ELR (cell line): Measurements from ENCODE around the gene ALDH5A1.
"Not testable (repeated sequence)": the region's sequence is repeated elsewhere in the genome, so short reads cannot be mapped to it uniquely, and the experiment has no call there.

ENCODE experiments used
- DNase-seq: peaks from one replicate; pipeline ENCODE4 v3.0.0-alpha.2; 2015; ENCODE audit warnings: low read depth

ALDH5A1 gene

GRCh38 chr6:24486065-24486464, 8.7 kb upstream of the ALDH5A1 start:
- DNase-seq: no peak

GRCh38 chr6:24489470-24489869, 5.3 kb upstream of the ALDH5A1 start, which contains the start of gene GPLD1:
Gene GPLD1, minus strand, starts transcription at chr6:24489578. Its CDS starts 67 bp downstream, at chr6:24489511.
- DNase-seq: no peak

- DNase-seq: no peak
These were observed 4.9 kb upstream of the ALDH5A1 start for GRCh38 chr6:24489881-24490280.

- no peak for DNase-seq
These were observed 3.8 kb upstream of the ALDH5A1 start for GRCh38 chr6:24490948-24491347.

DNA sequence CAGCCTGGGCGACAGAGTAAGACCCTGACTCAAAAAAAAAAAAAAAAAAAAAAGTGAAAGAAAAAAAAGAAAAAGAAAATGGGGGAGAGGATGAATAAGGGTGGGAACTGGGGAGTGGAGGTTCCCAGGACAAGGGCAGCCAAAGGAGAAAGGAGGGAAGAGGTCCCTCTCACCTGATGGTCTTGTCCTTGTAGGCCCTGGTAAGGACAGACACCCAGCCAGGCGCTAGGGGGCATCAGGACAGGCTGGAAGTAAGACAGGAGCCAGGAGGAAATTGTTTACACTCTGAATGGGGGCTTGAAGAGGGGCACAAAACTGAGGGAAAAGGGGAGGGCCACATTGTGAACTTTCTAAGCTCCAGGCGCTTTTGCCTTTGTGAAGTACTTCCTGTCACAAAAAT, 2.3 kb upstream of the ALDH5A1 start:
- DNase-seq: peak; percentile 37

DNA sequence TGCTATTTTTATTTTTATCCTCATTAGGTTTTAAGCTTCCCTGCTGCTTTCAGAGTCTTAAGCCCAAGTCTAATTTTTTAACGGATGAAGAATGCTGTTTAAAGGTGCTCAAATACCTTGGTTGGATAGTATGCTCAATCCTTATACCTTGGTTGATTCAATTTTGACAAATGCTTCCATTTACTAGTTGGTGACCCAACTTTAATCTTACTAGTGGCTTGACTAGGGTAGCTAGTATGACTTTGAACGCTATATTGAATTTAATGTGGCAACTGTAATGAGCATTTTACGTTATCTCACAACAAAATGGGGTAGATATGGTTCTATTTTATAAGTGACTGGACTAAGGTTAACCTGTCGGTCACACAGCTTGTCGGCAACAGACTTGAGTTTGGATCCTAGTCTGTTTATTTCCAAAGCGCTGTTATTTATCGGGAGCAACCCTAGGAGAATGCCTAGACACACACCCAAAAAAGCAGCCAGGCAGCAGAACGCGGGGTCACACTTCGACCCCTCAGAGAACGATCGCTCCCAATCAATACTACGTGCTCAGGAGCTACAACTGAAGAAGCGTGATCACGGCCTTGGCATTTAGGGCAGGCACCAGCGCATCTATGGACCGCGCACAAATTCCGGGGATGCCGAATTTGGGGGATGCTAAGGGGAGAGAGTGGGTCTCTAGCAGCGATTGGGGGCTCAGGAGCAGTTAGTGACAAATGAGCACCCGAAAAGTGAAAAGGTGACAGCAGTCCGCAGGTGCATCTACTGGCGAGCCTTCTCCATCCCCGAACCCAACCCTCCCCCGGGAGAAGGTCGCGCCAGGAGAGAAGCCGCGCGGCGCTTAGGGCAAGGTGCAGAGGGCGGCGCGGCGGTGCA, 586 bp upstream of the ALDH5A1 start:
- DNase-seq: no peak

GRCh38 chr6:24497254-24497970, 2.6 kb downstream of the ALDH5A1 start:
- no peak for DNase-seq

- DNase-seq: peak; percentile 8
These were observed 5.9 kb downstream of the ALDH5A1 start for GRCh38 chr6:24500683-24501082.

DNA sequence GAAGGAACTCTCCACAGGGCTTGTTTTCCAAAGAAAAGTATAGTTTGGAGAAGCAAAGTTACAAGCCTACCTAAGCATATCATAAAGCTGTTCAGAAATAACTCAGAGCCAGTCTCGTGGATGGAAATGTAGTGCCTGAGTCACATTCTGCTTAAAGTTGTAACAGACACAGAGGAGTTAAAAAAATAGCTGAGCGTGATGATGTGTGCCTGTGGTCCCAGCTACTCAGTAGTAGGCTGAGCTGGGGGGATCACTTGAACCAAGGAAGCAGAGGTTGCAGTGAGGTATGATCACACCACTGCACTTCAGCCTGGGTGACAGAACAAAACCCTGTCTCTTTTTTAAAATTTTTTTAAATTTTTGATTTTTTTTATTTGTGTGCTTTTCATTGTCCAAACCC, 6.6 kb downstream of the ALDH5A1 start:
- no peak for DNase-seq

DNA sequence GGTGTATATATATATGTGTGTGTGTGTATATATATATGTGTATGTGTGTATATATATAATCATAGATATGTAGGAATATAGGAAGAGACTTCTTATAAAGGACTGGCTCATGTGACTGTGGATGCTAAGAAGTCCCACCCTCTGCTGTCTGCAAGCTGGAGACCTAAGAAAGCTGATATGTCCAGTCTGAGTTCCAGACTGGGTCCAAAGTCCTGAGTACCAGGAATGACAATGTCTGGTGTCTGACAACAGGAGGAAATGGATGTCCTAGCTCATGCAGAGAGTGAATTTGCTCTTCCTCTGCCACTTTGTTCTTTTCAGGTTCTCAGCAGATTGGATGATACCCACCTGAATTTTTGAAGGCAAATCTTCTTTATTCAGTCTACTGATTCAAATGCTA, 7.1 kb downstream of the ALDH5A1 start:
- no peak for DNase-seq

- no peak for DNase-seq
These were observed 9.5 kb downstream of the ALDH5A1 start for GRCh38 chr6:24504287-24504648.

- no peak for DNase-seq
These were observed 10.1 kb downstream of the ALDH5A1 start for GRCh38 chr6:24504649-24505586.

- no peak for DNase-seq
These were observed 12.2 kb downstream of the ALDH5A1 start for GRCh38 chr6:24506814-24507520.

- DNase-seq: not testable (repeated sequence)
These were observed 17.2 kb downstream of the ALDH5A1 start for GRCh38 chr6:24511976-24512375.

- DNase-seq: no peak
These were observed 18.8 kb downstream of the ALDH5A1 start for GRCh38 chr6:24513602-24514001.

- DNase-seq: no peak
These were observed 23.1 kb downstream of the ALDH5A1 start for GRCh38 chr6:24517659-24518543.

DNA sequence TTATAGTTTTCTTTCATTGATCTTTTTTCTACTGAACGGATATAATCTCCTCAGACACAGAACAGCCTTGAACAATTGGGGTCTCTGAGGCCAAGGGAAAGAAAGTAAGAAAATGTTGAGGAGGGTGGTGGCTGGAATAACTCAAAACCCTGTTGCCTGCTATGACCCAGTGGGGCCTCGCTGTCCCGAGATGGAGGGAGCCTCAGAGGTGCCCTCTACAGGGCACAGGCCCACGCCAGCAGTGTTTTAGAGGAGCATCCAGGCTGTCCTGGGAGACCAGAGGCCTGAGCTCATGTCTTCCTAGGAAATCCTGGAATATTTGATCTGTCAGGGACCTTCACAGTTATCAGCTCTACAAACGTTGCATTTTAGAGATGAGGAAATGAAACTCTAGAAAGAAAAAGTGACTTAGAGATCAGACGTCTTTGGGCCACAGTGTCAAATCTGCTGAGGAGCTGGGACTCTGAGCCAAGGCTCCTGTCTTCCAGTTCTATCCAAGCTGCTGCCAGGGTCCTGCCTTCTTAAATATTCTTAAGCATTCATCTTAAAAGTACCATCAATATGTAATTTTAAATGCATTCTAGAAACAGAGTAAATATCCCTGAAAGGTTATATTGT, 26.3 kb downstream of the ALDH5A1 start:
- DNase-seq: peak; percentile 60

DNA sequence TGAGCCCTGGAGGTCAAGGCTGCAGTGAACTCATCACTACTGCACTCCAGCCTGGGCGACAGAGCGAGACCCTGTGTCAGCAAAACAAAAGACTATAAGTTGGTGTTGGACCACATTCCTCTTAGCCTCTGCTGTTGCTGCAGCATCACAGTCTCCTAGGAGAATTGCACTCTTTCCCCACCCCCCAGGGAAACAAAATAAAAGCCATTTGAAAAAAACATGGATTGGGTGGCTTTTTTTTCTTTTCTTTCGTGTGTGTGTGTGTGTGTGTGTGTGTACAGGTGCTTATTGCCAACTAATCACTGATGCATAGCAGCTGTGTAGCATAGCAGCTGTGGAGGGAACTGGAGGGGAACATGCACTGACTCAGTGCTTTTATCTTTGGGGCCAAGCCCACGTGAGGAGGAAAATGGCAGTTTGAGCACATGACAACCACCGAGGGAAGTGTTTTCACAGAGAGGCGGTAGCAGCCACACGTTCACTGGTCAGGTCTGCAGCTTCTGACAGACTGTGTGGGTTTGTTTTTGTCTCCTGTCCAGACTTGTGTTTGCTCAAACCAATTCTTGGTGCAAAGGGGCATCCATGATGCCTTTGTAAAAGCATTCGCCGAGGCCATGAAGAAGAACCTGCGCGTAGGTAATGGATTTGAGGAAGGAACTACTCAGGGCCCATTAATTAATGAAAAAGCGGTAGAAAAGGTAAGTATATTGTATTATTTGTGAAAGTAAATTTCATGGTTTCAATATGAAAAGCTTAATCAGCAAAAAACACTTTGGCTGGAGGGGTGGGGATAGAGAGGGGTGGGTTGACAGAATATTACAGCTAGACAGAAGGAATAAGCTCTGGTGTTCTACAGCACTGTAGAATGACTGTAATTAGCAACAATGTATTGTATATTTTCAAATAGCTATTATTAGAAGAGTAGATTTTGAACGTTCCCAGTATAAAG, 27.7 kb downstream of the ALDH5A1 start:
- no peak for DNase-seq

- no peak for DNase-seq
These were observed 29.6 kb downstream of the ALDH5A1 start for GRCh38 chr6:24524329-24524728.
